G401 (cell line): ENCODE data around the gene HECW1. TPM values are rescaled to one million over a fixed set of nuclear protein-coding genes. Genes with fewer than 3 reads are reported as not detected.

Source experiments
- DNase-seq: peaks from one replicate; pipeline ENCODE4 v3.0.0-alpha.2; 2015; ENCODE audit warnings: low spot score
- in situ Hi-C: cut with HindIII; loops from 2 replicates; pipeline ENCODE4 v1.10.0; 2016; ENCODE audit warnings: low sequenced_read_pairs, mixed read lengths
- total RNA-seq: library from RNA; depleted of rRNA; stranded (reverse); fragments of >200 nt; shearing (Covaris generic); gene quantifications from 2 replicates; pipeline ENCODE4 v1.2.3, GENCODE V29; 2014

Gene HECW1
- total RNA-seq, 1 experiment from 2014 or later, result not detected

GRCh38 chr7:43531700-43532099, 419.3 kb downstream of the HECW1 start:
- in situ Hi-C loops, result no loop called here
- peak; percentile 58 for DNase-seq

- DNase-seq, result no peak
- in situ Hi-C loops, result no loop called here
Observed at GRCh38 chr7:43533801-43534479, 421.5 kb downstream of the HECW1 start.

GRCh38 chr7:43535031-43535451, 422.6 kb downstream of the HECW1 start:
- in situ Hi-C loops, result no loop called here
- no peak for DNase-seq

- no peak for DNase-seq
- in situ Hi-C loops, result no loop called here
Observed at GRCh38 chr7:43535810-43536585, 423.6 kb downstream of the HECW1 start.

- no peak for DNase-seq
- in situ Hi-C loops, result no loop called here
Observed at GRCh38 chr7:43536773-43537172, 424.3 kb downstream of the HECW1 start.

- no peak for DNase-seq
- in situ Hi-C loops, result no loop called here
Observed at GRCh38 chr7:43537765-43538403, 425.4 kb downstream of the HECW1 start.

GRCh38 chr7:43538404-43538771, 425.9 kb downstream of the HECW1 start:
- no peak for DNase-seq
- in situ Hi-C loops, result no loop called here

GRCh38 chr7:43540471-43540870, 428.0 kb downstream of the HECW1 start:
- in situ Hi-C loops, result no loop called here

GRCh38 chr7:43542716-43543115, 430.3 kb downstream of the HECW1 start:
- in situ Hi-C loops, result no loop called here
- no peak for DNase-seq

More at GRCh38 chr7:43540471-43540870, 428.0 kb downstream of the HECW1 start:
- no peak for DNase-seq

GRCh38 chr7:43546231-43546630, 433.8 kb downstream of the HECW1 start:
- in situ Hi-C loops, result no loop called here

GRCh38 chr7:43550427-43550826, 438.0 kb downstream of the HECW1 start:
- in situ Hi-C loops, result no loop called here
- no peak for DNase-seq

More at GRCh38 chr7:43546231-43546630, 433.8 kb downstream of the HECW1 start:
- no peak for DNase-seq

- DNase-seq, result no peak
Observed at GRCh38 chr7:43552122-43552521, 439.7 kb downstream of the HECW1 start.

GRCh38 chr7:43553999-43554398, 441.6 kb downstream of the HECW1 start:
- in situ Hi-C loops, result no loop called here

More at GRCh38 chr7:43552122-43552521, 439.7 kb downstream of the HECW1 start:
- in situ Hi-C loops, result no loop called here

GRCh38 chr7:43554423-43554822, 442.0 kb downstream of the HECW1 start:
- no peak for DNase-seq
- in situ Hi-C loops, result no loop called here

More at GRCh38 chr7:43553999-43554398, 441.6 kb downstream of the HECW1 start:
- DNase-seq, result no peak

- no peak for DNase-seq
- in situ Hi-C loops, result no loop called here
Observed at GRCh38 chr7:43557831-43558495, 445.5 kb downstream of the HECW1 start.

GRCh38 chr7:43559171-43559945, 446.9 kb downstream of the HECW1 start:
- no peak for DNase-seq
- in situ Hi-C loops, result no loop called here

- in situ Hi-C loops, result no loop called here
Observed at GRCh38 chr7:43559946-43560335, 447.5 kb downstream of the HECW1 start.

GRCh38 chr7:43560742-43561330, 448.4 kb downstream of the HECW1 start:
- DNase-seq, result no peak
- in situ Hi-C loops, result no loop called here

More at GRCh38 chr7:43559946-43560335, 447.5 kb downstream of the HECW1 start:
- no peak for DNase-seq
